Ascending aorta (tissue), 2 donors: ENCODE data around the gene PTGFRN. TPM values are rescaled to one million over a fixed set of nuclear protein-coding genes. Genes with fewer than 3 reads are reported as not detected.

Experiments
- DNase-seq, 2 donors: peaks; one replicate each; pipeline ENCODE4 v3.0.0-alpha.2; 2019; ENCODE audit warnings: low spot score in 2 of 2
- H3K27ac ChIP-seq, 2 donors: fragments of 200-600 bp; sonication (generic); one replicate each; pipeline ENCODE4 v1.5.1; 2016 to 2017; ENCODE audit warnings: mild to moderate bottlenecking in 1 of 2
- H3K27me3 ChIP-seq: fragments of 200-600 bp; sonication (generic); one replicate; pipeline ENCODE4 v1.5.1; 2017
- H3K36me3 ChIP-seq, 2 donors: fragments of 200-600 bp; sonication (generic); one replicate each; pipeline ENCODE4 v1.5.1; 2016
- H3K4me1 ChIP-seq, 2 donors: fragments of 200-600 bp; sonication (generic); one replicate each; pipeline ENCODE4 v1.5.1; 2016 to 2017; ENCODE audit warnings: mild to moderate bottlenecking in 1 of 2
- H3K4me3 ChIP-seq, 2 donors: fragments of 200-600 bp; sonication (generic); one replicate each; pipeline ENCODE4 v1.5.1; 2016 to 2017; ENCODE audit warnings: mild to moderate bottlenecking in 1 of 2
- H3K9me3 ChIP-seq, 2 donors: fragments of 200-600 bp; sonication (generic); one replicate each; pipeline ENCODE4 v1.5.1; 2016
- intact Hi-C: fragments of 100-400 bp; cut with DNase I; formaldehyde crosslinking; loops from one replicate; pipeline ENCODE4 v1.15.1; 2023
- total RNA-seq: library from RNA; depleted of rRNA; stranded (reverse); fragments of >200 nt; gene quantifications from one replicate; pipeline ENCODE4 v1.1.0, GENCODE V29; 2016
- TF ChIP-seq, protein P1 (sequence below), 3 experiments: fragments of 200-600 bp in 2 of 3; fragments of 450-650 bp in 1 of 3; sonication (generic) in 2 of 3; IDR thresholded peaks; one replicate each; pipeline ENCODE4 v1.5.1; 2016 to 2019; ENCODE audit warnings: antibody characterized with exemption in 3 of 3, mild to moderate bottlenecking in 1 of 3, moderate library complexity in 1 of 3

PTGFRN gene
- total RNA-seq, 1 donor from 2014 or later: 11.2 TPM

DNA sequence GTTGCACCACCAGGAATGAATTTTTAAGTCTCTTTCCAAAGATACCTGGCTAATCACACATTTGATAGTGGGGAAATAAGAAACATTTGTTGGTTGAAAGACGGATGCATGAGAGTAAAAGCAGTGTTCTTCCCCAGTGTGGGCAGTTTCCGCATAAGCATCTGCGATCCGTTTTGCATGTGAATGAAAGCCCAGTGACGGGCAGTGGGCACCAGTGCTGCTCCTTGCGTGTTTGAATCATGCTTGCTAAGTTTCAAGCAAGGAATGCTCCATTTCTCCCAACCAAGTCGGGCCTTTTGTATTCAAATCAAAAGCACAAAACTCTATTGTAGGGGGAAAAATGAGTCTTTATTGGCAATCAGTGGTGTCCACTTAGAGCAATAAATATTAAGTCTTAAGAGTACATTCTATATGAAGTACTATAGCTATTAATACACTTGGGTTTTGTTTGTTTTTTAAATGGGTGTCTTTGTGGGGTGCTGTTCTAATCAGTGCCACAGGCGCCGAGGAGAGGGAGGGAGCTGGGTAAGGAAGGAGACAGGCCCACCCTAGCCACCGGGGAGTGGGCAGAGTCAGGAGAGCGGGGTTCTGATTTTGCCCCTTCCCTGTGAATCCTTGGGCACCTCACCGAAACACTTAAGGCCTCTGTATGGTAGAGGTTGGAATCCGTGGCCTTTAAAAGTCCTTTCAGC lies 750 bp upstream of the PTGFRN start:
- peaks cover 0 to 6% of the 10 kb centered on the region in 2 donors for H3K4me1 ChIP-seq
- intact Hi-C loops: loop anchor here (5.0 to 10.0 kb wide), 2 partner anchors 148 to 334 kb away; partner anchors contain the start of gene CD58
- peak overlapping the region; percentile 79 to 85 for H3K27ac ChIP-seq
- TF ChIP-seq, protein P1, sequence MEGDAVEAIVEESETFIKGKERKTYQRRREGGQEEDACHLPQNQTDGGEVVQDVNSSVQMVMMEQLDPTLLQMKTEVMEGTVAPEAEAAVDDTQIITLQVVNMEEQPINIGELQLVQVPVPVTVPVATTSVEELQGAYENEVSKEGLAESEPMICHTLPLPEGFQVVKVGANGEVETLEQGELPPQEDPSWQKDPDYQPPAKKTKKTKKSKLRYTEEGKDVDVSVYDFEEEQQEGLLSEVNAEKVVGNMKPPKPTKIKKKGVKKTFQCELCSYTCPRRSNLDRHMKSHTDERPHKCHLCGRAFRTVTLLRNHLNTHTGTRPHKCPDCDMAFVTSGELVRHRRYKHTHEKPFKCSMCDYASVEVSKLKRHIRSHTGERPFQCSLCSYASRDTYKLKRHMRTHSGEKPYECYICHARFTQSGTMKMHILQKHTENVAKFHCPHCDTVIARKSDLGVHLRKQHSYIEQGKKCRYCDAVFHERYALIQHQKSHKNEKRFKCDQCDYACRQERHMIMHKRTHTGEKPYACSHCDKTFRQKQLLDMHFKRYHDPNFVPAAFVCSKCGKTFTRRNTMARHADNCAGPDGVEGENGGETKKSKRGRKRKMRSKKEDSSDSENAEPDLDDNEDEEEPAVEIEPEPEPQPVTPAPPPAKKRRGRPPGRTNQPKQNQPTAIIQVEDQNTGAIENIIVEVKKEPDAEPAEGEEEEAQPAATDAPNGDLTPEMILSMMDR (IDR thresholded peaks at IDR 0.05): no peak
- no peak for DNase-seq
- no peaks in the 10 kb centered on the region for H3K9me3 ChIP-seq
- no peaks in the 10 kb centered on the region for H3K36me3 ChIP-seq
- H3K4me3 ChIP-seq: peak overlapping the region; percentile 73 to 94
- no peaks in the 10 kb centered on the region for H3K27me3 ChIP-seq

DNA sequence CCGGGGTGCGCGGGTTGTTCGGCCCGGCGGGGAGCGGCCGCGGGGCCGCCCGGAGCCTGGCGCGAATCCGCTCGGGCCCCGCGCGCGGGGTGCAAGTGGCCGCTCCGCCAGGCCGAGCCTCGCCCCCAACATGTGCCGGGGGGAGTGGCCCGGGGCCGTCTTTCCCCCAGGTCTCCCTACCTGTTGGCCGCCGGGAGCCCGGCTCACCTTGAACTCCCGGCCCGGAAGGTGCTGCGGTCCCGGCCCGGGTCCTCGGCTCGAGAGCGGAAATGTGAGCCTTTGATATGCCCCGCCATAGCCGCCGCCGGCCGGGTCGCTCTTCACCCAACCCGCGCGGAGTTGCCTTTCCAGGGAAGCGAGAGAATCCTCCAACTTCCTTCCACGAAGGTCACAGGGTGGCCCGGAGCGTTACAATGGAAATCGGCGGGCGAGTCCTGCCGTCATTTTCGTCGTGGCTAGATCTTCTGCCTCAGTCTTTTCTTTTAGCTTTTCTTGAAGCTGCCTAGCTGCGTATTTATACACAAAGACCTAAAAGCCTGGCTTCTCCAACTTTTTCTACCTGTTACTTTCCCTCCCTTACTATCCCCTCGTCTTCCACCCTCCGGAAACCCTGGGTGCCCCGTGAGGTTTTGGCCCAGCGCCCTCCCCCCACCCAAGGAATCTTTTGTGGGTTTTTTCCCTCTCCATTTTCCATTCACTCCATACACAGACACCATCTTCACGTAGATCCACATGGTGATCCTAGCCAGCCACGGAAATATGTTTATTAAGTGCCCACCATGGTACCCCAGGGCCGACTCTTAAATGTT lies 867 bp downstream of the PTGFRN start:
- intact Hi-C loops: loop anchor here (1.0 to 5.0 kb wide), 2 partner anchors 40 to 77 kb away; no protein-coding TSS in a partner anchor
- Histone ChIP-seq H3K9me3 (no peaks in the 10 kb centered on the region), H3K36me3 (no peaks in the 10 kb centered on the region), H3K4me1 (peaks cover 0 to 10% of the 10 kb centered on the region in 2 donors), H3K27ac (peak overlapping the region; percentile 64 to 85), H3K27me3 (no peaks in the 10 kb centered on the region), H3K4me3 (peak overlapping the region; percentile 73 to 94)
- DNase-seq: peak in 1 of 2 donors; percentile 68
- TF ChIP-seq, protein P1 (IDR thresholded peaks at IDR 0.05): no peak

DNA sequence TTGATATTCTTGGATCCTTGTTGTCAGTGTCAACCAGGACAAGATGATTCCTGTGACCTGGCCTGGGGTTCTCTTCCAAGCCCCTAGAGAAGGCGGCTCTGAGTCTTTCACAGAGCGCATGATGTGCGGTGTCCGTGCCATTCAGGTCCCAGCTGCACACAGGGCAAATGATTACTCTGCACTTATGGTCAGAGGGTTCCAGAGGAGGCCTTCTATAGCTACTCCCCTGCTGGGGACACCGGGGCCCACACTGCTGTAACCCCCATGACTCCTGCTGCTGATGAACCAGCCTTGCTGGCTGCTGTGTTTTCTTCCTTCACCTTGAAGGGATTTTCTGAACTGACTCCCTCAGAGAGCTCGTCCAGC lies 1.5 kb downstream of the PTGFRN start:
- Histone ChIP-seq H3K4me1 (peaks cover 0 to 10% of the 10 kb centered on the region in 2 donors), H3K9me3 (no peaks in the 10 kb centered on the region), H3K4me3 (peak overlapping the region; percentile 73 to 94), H3K27ac (peak overlapping the region in 1 of 2 donors; percentile 64), H3K27me3 (no peaks in the 10 kb centered on the region), H3K36me3 (no peaks in the 10 kb centered on the region)
- intact Hi-C loops: loop anchor here (5.0 kb wide), 1 partner anchor 76 kb away; no protein-coding TSS in a partner anchor
- DNase-seq: peak in 1 of 2 donors; percentile 59
- TF ChIP-seq, protein P1 (IDR thresholded peaks at IDR 0.05): no peak

DNA sequence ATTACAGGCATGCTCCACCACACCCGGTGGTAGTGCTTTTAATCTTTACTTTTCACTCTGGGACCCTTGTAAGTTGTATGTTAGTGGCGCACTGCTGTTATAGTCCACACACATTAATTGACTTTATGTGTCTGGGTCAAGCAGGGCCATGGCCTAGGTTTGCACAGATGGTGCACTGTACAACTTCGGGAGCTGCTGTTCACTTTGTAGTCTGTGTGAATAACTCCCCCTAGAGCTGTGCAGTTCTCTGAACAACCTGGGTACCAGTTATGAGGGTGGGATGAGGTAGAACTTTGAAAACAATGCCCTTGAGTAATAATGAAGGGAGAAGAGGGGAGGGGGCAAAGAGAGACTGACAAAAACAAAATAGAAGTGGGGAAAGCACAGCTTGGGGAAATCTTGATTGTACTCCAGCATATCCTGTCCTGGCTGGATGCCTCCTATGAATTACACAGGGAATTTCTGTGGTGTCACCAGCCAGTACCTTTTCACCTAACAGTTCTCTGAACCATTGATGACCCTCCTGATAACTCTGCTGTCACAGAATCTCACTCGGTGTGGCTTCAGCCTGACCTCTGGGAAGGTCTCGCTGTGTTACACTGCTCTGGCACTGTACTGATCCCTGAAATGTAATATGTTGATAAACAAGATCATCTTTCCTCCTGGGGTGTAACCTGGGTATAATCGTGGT lies 2.2 kb downstream of the PTGFRN start:
- no peaks in the 10 kb centered on the region for H3K27me3 ChIP-seq
- H3K36me3 ChIP-seq: no peaks in the 10 kb centered on the region
- no peak overlapping the region for H3K27ac ChIP-seq
- peak in 1 of 2 donors; percentile 9 for DNase-seq
- TF ChIP-seq, protein P1 (IDR thresholded peaks at IDR 0.05): no peak
- no peaks in the 10 kb centered on the region for H3K9me3 ChIP-seq
- H3K4me1 ChIP-seq: peaks cover 0 to 10% of the 10 kb centered on the region in 2 donors
- no peak overlapping the region for H3K4me3 ChIP-seq
- intact Hi-C loops: loop anchor here (5.0 kb wide), 1 partner anchor 75 kb away; no protein-coding TSS in a partner anchor

DNA sequence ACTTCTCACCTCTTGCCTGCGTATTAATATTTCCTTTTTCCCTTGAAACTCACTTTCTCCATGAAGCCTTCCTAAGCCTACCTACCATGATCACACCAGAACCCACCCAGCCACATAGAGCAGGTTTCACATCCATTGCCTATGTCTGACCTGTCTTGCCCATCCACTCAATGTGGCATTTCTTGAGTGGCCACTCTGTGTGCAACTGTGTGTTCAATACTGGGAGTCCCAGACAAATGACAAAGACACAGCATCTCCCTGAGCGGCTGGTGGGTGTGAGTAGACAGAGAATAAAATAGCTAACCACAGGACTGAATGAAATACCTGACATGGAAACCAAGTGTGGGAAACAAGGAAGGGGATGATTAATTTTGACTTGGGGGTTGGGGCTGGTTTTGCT lies 3.1 kb downstream of the PTGFRN start:
- no peaks in the 10 kb centered on the region for H3K9me3 ChIP-seq
- H3K4me3 ChIP-seq: no peak overlapping the region
- H3K4me1 ChIP-seq: peaks cover 0 to 10% of the 10 kb centered on the region in 2 donors
- H3K27me3 ChIP-seq: no peaks in the 10 kb centered on the region
- TF ChIP-seq, protein P1 (IDR thresholded peaks at IDR 0.05): no peak
- no peak overlapping the region for H3K27ac ChIP-seq
- peak in 1 of 2 donors; percentile 51 for DNase-seq
- H3K36me3 ChIP-seq: no peaks in the 10 kb centered on the region
- intact Hi-C loops: loop anchor here (5.0 kb wide), 1 partner anchor 74 kb away; no protein-coding TSS in a partner anchor
